Skeletal muscle tissue (tissue), 4 donors: ENCODE results near the gene PEX10. TPM values are rescaled to one million over a fixed set of nuclear protein-coding genes. Genes with fewer than 3 reads are reported as not detected.

Source experiments
- H3K27ac ChIP-seq: one replicate; pipeline ENCODE4 v1.7.0; 2013; ENCODE audit warnings: mild to moderate bottlenecking, low read depth, low read length, inconsistent platforms
- H3K27me3 ChIP-seq, 3 donors: one replicate each; pipeline ENCODE4 v1.7.0; 2013; ENCODE audit warnings: low read length in 3 of 3; ENCODE audit not compliant: control insufficient read depth in 3 of 3, insufficient read depth in 3 of 3
- H3K36me3 ChIP-seq, 3 donors: one replicate each; pipeline ENCODE4 v1.7.0; 2013; ENCODE audit warnings: low read length in 3 of 3; ENCODE audit not compliant: control insufficient read depth in 3 of 3, insufficient read depth in 3 of 3
- H3K4me1 ChIP-seq, 3 donors: one replicate each; pipeline ENCODE4 v1.7.0; 2013; ENCODE audit warnings: low read length in 3 of 3, mild to moderate bottlenecking in 3 of 3; ENCODE audit not compliant: control insufficient read depth in 3 of 3, insufficient read depth in 3 of 3
- H3K4me3 ChIP-seq, 3 donors: one replicate each; pipeline ENCODE4 v1.7.0; 2013; ENCODE audit warnings: low read length in 3 of 3
- H3K9ac ChIP-seq, 3 donors: one replicate each; pipeline ENCODE4 v1.7.0; 2013; ENCODE audit warnings: low read length in 3 of 3, mild to moderate bottlenecking in 3 of 3, moderate library complexity in 2 of 3, low read depth in 1 of 3
- H3K9me3 ChIP-seq, 3 donors: one replicate each; pipeline ENCODE4 v1.7.0; 2013; ENCODE audit warnings: low read length in 3 of 3; ENCODE audit not compliant: control insufficient read depth in 3 of 3
- total RNA-seq: library from RNA; depleted of rRNA; stranded (reverse); fragments of >200 nt; gene quantifications from one replicate; pipeline ENCODE4 v1.2.3, GENCODE V29; 2014
- donor health status: Osteomylitis.

PEX10 gene
- total RNA-seq, 1 donor from 2014 or later: 27.1 TPM

DNA sequence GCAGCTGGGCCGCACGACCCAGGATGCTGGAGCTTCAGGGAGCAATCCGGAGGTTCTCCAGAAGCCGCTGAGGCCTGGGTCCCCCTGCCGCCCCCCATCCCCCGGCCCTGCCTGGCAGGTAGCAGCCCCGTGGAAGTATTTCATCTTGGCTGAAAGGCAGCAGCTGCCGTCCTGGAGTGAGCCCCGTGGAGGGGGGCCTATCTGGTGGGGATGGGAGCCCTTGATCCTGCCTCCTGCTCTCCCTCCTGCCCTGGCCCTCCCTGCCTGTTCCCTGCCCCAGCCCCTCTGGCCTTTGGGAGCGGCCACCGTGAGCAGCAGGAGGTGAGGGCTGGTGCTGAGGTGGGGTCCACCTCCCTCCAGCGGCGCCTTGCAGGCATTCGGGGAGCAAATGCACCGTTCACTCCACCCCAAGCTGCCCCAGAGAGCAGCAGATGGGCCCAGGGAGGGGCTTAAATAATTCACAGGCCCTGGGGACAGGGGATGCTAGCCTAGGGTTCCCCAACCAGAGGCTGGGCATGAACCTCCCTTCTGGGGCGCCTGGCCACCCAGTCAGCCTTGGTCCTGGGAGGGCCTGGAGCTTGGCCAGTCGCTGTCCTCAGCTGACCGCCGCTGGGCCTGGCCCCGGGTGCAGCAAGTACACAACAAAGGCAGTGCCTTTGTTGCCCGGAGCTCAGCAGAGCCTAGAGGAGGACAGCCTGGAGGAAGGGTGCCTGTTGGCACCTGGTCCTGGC, 40.0 kb upstream of the PEX10 start:
- H3K27me3 ChIP-seq: peaks cover 39 to 64% (median 57%) of the 10 kb centered on the region in 3 donors
- H3K4me1 ChIP-seq: no peaks in the 10 kb centered on the region
- no peaks in the 10 kb centered on the region for H3K9me3 ChIP-seq
- no peaks in the 10 kb centered on the region for H3K36me3 ChIP-seq
- no peak overlapping the region for H3K4me3 ChIP-seq
- no peak overlapping the region for H3K27ac ChIP-seq
- no peak overlapping the region for H3K9ac ChIP-seq

DNA sequence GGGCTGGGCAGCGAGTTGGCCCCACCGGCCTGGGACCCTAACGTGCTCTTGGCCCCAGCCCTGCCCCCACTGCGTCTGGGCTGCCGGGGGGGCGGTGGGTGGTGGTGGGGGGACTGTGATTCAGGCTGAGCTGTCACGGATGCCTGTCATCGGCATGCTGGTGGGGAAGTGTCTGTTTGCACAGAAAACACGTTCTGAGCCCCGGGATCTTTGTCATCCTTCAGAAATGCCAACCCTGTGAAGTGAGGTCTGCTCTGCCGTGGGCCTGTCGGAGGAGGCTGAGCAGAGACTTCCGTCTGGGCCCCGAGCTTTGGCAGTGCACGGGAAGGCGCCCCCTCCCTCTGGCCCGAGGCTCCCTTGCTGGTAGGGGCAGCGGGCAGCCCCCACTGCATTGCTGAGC, 39.4 kb upstream of the PEX10 start:
- Histone ChIP-seq H3K36me3 (no peaks in the 10 kb centered on the region), H3K4me1 (no peaks in the 10 kb centered on the region), H3K27me3 (peaks cover 44 to 64% (median 63%) of the 10 kb centered on the region in 3 donors), H3K4me3 (no peak overlapping the region), H3K9ac (no peak overlapping the region), H3K27ac (no peak overlapping the region), H3K9me3 (no peaks in the 10 kb centered on the region)

DNA sequence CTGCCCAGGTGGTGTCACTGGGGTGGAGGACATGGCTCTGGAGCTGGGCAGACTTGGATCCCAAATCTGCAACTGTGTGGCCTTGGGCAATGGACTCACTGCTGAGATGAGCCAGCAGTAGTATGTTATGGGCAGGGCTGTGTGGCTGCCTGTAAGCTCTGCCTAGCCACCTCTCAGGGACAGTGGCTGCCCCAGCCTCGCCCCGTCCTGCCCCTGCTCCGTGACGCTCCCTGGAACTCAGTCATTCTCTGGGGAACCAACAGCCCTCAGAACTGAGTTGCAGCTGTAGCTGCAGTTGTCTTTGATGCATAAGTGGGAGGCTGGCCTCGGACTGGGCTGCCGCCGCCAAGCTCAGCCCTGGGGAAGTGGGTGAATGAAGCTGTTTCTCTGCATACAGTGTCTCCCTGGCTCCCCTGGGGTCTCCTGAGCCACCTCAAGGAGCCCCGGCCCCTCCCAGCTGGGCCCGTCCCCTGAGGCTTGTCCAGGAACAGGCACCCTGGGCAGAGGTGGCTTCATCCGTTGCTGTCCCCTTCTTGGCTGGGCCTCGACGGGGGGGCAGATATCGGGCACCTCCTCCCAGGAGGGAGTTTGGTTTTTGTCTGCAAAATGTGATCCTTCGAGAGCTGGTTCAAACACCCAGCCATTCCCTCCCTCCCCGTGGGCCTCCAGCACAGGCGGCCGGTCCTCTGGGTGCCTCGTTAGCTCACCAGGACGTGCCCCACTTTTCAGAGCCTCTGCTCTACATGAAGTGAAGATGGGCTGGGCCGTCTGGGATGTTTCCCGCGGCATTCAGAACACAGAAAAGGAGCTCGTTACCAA, 37.5 kb upstream of the PEX10 start:
- Histone ChIP-seq H3K27me3 (peaks cover 57 to 77% (median 69%) of the 10 kb centered on the region in 3 donors), H3K9ac (no peak overlapping the region)

DNA sequence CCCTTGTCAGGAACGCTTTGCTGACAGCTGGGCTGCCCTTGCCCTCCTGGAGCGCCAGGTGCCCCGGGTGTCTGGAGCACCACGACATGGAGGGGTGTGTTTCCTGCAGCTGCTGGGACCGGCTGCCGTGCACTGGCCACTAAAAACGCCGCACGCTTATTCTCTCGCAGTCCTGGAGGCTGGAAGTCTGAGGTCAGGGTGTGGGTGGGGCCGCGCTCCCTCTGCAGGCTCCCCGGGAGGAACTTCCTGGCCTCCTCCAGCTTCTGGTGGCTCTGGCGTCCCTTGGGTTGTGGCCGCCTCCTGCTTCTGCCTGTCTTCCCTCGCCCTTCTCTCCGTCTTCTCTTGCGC, 35.7 kb upstream of the PEX10 start:
- Histone ChIP-seq H3K4me3 (no peak overlapping the region), H3K4me1 (no peaks in the 10 kb centered on the region), H3K9me3 (no peaks in the 10 kb centered on the region), H3K36me3 (no peaks in the 10 kb centered on the region), H3K27me3 (peaks cover 65 to 73% (median 67%) of the 10 kb centered on the region in 3 donors), H3K27ac (no peak overlapping the region), H3K9ac (no peak overlapping the region)

More for the DNA sequence above, 37.5 kb upstream of the PEX10 start:
- Histone ChIP-seq H3K9me3 (no peaks in the 10 kb centered on the region), H3K4me3 (no peak overlapping the region), H3K27ac (no peak overlapping the region), H3K36me3 (no peaks in the 10 kb centered on the region), H3K4me1 (no peaks in the 10 kb centered on the region)

DNA sequence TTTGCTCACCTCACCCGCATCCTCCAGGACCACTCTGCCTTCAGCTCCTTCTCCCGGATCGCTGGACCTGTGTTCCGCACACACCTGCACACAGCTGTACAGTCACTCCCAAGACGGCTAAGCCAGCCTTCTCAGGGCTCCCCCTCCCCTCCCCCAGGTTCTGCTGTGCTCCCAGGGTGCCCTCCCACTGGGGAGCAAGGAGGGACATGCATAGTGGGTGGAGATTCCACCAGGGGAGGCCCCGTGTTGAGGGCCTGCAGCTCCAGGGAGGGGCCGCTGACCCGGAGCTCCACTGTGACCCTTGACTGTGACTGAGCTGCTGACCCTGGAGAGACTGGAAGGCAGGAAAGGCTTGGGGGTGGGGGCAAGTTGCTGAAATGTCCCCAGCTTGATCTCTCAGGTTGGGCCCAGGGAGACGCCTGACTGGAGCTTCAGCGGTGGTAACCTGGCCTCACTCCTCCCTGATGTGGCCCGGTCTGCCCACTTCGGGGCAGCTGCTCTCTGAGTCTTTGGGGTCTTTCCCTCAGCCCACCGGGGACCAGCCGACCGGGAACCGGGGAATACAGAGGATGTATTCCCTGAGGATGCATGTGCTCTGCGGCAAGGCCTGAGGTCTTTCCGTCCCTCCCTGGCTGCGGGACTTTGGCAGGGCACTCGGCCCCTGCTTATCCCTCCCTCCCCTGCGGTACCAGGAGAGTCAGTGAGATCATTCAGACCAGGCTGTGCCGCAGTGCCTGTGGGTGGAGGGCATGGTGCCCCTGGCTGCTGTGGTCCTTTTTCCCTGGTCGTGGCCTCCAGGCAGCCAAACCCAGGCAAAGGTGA, 35.1 kb upstream of the PEX10 start:
- no peak overlapping the region for H3K27ac ChIP-seq
- H3K27me3 ChIP-seq: peaks cover 67 to 73% (median 67%) of the 10 kb centered on the region in 3 donors
- H3K4me1 ChIP-seq: peaks cover 0 to 2% (median 0%) of the 10 kb centered on the region in 3 donors
- H3K36me3 ChIP-seq: no peaks in the 10 kb centered on the region
- no peaks in the 10 kb centered on the region for H3K9me3 ChIP-seq
- H3K9ac ChIP-seq: no peak overlapping the region
- no peak overlapping the region for H3K4me3 ChIP-seq

DNA sequence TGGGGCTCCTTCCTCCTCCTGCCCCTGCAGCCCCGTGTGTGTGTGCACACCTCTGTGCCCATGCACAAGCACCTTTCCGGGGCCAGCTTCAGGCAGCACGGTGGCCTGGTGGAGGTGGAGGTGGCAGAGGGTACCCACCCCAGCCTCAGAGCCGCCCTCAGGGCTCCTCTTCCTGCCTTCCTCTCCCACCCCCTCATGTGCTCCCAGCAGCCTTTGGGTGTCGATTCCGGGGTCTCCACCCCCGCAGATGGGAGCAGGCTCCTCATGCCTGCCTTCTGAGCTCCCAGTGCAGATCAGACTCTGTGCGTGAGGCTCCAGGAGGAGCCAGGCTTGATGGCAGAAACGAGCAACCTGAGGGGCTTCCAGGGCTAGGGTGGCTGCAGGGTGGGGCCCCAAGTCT, 34.5 kb upstream of the PEX10 start:
- Histone ChIP-seq H3K27ac (no peak overlapping the region), H3K36me3 (no peaks in the 10 kb centered on the region), H3K9ac (no peak overlapping the region), H3K9me3 (no peaks in the 10 kb centered on the region), H3K4me1 (peaks cover 0 to 2% (median 0%) of the 10 kb centered on the region in 3 donors), H3K27me3 (peaks cover 67 to 75% (median 67%) of the 10 kb centered on the region in 3 donors), H3K4me3 (no peak overlapping the region)

DNA sequence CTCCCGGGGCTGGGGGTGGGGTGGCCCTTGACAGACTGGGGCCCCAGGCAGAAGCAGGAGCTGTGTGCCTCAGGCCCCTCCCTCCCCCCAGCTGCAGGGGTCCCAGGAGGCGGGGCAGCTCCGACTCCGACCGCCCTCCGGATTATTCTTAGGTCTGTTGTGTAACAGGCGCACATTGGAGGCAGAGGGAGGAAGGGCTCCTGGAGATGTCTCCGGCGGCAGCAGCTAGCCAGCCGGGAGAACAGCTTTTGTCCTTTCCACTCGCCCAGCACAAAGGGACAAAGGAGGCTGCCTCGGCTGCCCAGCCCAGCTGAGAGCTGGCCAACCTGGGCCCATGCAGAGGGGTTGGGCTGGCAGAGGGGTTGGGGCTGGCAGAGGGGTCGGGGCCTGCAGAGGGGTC, 34.0 kb upstream of the PEX10 start:
- Histone ChIP-seq H3K9me3 (no peaks in the 10 kb centered on the region), H3K4me1 (peaks cover 0 to 2% (median 0%) of the 10 kb centered on the region in 3 donors), H3K4me3 (no peak overlapping the region), H3K27me3 (peaks cover 69 to 78% (median 70%) of the 10 kb centered on the region in 3 donors), H3K36me3 (no peaks in the 10 kb centered on the region), H3K9ac (no peak overlapping the region), H3K27ac (no peak overlapping the region)

DNA sequence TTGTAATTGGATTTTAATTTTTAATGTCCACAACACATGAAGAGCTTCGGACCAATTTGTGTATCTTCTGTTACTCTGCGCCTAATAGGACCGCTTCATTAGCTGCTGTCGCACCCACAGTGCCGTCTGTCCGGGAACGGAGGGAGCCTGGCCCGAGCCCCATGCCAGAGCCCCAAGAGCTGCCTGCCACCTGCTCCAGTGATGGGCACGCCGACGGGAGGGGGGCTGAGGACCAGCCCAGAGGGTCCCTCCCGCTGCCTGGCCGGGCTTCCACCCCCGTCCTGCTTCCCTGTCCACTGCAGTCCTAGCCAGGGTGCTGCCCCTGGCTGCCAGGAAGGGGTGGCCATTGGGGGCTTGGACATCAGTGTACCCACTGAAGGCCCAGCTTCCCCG, 33.5 kb upstream of the PEX10 start:
- H3K9ac ChIP-seq: no peak overlapping the region

DNA sequence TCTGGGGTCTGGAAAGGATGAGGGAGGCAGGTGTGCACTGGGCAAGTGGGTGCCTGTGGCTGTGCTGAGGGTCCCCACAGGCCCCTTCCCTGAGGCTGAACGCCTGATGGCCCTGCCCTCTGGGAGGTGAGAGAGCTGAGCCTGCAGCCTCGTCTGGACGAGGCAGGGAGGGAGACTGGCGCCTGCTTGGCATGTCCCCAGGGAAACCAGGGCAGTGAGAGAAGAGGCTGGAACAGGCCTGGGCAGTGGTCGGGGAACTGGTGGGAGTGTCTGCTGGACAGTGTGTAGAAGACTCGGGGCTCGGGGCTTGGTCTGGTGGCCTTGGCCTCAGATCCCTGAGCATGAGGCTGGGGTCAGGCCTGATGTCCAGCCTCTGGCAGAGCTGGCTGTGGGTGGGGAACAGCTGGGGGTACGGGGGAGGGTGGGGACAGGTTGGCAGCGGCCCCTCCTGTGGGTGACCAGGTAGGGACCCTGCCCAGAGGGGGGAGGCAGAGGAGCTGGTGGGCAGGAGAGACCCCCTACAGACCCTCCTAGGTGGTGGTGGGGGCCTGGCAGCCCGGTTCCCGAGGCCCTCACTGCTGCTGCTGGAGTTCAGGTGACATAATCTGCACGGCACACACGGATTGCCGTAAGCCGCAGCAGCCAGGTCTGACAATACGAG, 32.9 kb upstream of the PEX10 start:
- H3K4me3 ChIP-seq: no peak overlapping the region
- H3K27ac ChIP-seq: no peak overlapping the region
- peaks cover 0 to 2% (median 0%) of the 10 kb centered on the region in 3 donors for H3K4me1 ChIP-seq
- H3K9me3 ChIP-seq: no peaks in the 10 kb centered on the region
- no peaks in the 10 kb centered on the region for H3K36me3 ChIP-seq
- H3K27me3 ChIP-seq: peaks cover 63 to 73% (median 69%) of the 10 kb centered on the region in 3 donors
- no peak overlapping the region for H3K9ac ChIP-seq

More for the DNA sequence above, 33.5 kb upstream of the PEX10 start:
- H3K4me1 ChIP-seq: peaks cover 0 to 2% (median 0%) of the 10 kb centered on the region in 3 donors
- H3K36me3 ChIP-seq: no peaks in the 10 kb centered on the region
- H3K27me3 ChIP-seq: peaks cover 65 to 73% (median 67%) of the 10 kb centered on the region in 3 donors
- H3K4me3 ChIP-seq: no peak overlapping the region
- H3K9me3 ChIP-seq: no peaks in the 10 kb centered on the region
- no peak overlapping the region for H3K27ac ChIP-seq
